Chondrocyte (in vitro differentiated cells): Measurements from ENCODE around the gene SH3RF2. TPM values are rescaled to one million over a fixed set of nuclear protein-coding genes. Genes with fewer than 3 reads are reported as not detected.
"Not testable (repeated sequence)": the region's sequence is repeated elsewhere in the genome, so short reads cannot be mapped to it uniquely, and the experiment has no call there.

Experiments used
- DNase-seq: peaks from one replicate; pipeline ENCODE4 v3.0.0; 2021; ENCODE audit warnings: mixed read lengths, low spot score
- H3K27ac Mint-ChIP-seq: one replicate; pipeline ENCODE4 v1.8.0; 2021; ENCODE audit warnings: mild to moderate bottlenecking, moderate library complexity, mixed read lengths; ENCODE audit not compliant: unreplicated experiment
- H3K27me3 Mint-ChIP-seq: 2 replicates; pipeline ENCODE4 v1.8.0; 2021; ENCODE audit warnings: low read depth, mixed read lengths
- H3K36me3 Mint-ChIP-seq: 2 replicates; pipeline ENCODE4 v1.8.0; 2021; ENCODE audit warnings: low read depth, mixed read lengths
- H3K4me1 Mint-ChIP-seq: 2 replicates; pipeline ENCODE4 v1.8.0; 2021; ENCODE audit warnings: low read depth, mild to moderate bottlenecking, mixed read lengths
- H3K4me3 Mint-ChIP-seq: one replicate; pipeline ENCODE4 v1.8.0; 2021; ENCODE audit warnings: mild to moderate bottlenecking, moderate library complexity, mixed read lengths; ENCODE audit not compliant: unreplicated experiment
- H3K9me3 Mint-ChIP-seq: 2 replicates; pipeline ENCODE4 v1.8.0; 2021; ENCODE audit warnings: low read depth, mixed read lengths
- CTCF ChIP-seq: fragments of 200-600 bp; sonication (generic); IDR thresholded peaks from 2 replicates; pipeline ENCODE4 v1.5.0; 2021; ENCODE audit warnings: antibody characterized with exemption, mild to moderate bottlenecking, moderate library complexity
- total RNA-seq: library from RNA; stranded (reverse); gene quantifications from 3 replicates; pipeline ENCODE4 v1.2.1, GENCODE V29; 2021

SH3RF2 gene
- total RNA-seq, 1 donor from 2014 or later, result 0.42 TPM

- TF ChIP-seq CTCF, result no peak
- peaks cover 2% of the 10 kb centered on the region for H3K36me3 Mint-ChIP-seq
These were observed 52.6 kb downstream of the SH3RF2 start for GRCh38 chr5:145988993-145989392.

GRCh38 chr5:145989428-145989827 lies 53.0 kb downstream of the SH3RF2 start:
- Mint-ChIP-seq H3K4me3 (no peak overlapping the region), H3K9me3 (peaks cover 13% of the 10 kb centered on the region), H3K27ac (no peak overlapping the region), H3K27me3 (no peaks in the 10 kb centered on the region), H3K36me3 (peaks cover 2% of the 10 kb centered on the region), H3K4me1 (no peaks in the 10 kb centered on the region)
- no peak for DNase-seq
- no peak for TF ChIP-seq CTCF

More at GRCh38 chr5:145988993-145989392, 52.6 kb downstream of the SH3RF2 start:
- no peak overlapping the region for H3K4me3 Mint-ChIP-seq
- H3K9me3 Mint-ChIP-seq, result peaks cover 9% of the 10 kb centered on the region
- DNase-seq, result no peak
- H3K4me1 Mint-ChIP-seq, result no peaks in the 10 kb centered on the region
- no peaks in the 10 kb centered on the region for H3K27me3 Mint-ChIP-seq
- H3K27ac Mint-ChIP-seq, result no peak overlapping the region

DNA sequence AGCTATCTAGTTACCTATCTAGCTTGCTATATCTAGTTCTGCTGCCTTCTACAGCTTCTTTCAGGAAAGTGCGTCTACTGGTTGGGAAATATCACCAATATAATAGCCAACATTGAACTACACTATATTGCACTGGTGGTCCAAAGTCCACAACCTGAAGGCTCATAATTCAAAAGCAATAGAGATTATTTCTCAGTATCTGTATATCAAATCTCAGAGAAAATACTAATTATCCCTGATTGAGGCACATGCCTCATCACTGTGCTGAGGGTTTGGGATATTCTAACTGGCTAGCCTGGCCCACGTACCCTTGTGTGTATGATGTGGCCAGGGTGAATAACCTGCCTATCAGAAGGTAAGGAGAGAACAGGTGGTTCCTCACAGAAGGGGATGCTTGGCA lies 53.8 kb downstream of the SH3RF2 start:
- Mint-ChIP-seq H3K36me3 (peaks cover 2% of the 10 kb centered on the region), H3K4me1 (no peaks in the 10 kb centered on the region), H3K27me3 (no peaks in the 10 kb centered on the region), H3K9me3 (peaks cover 13% of the 10 kb centered on the region), H3K4me3 (no peak overlapping the region), H3K27ac (no peak overlapping the region)
- no peak for DNase-seq
- no peak for TF ChIP-seq CTCF

GRCh38 chr5:145991044-145991575 lies 54.7 kb downstream of the SH3RF2 start:
- H3K27ac Mint-ChIP-seq, result no peak overlapping the region
- H3K4me3 Mint-ChIP-seq, result no peak overlapping the region
- DNase-seq, result no peak
- no peak for TF ChIP-seq CTCF
- H3K36me3 Mint-ChIP-seq, result peaks cover 2% of the 10 kb centered on the region
- H3K4me1 Mint-ChIP-seq, result no peaks in the 10 kb centered on the region
- H3K9me3 Mint-ChIP-seq, result peaks cover 13% of the 10 kb centered on the region
- no peaks in the 10 kb centered on the region for H3K27me3 Mint-ChIP-seq

DNA sequence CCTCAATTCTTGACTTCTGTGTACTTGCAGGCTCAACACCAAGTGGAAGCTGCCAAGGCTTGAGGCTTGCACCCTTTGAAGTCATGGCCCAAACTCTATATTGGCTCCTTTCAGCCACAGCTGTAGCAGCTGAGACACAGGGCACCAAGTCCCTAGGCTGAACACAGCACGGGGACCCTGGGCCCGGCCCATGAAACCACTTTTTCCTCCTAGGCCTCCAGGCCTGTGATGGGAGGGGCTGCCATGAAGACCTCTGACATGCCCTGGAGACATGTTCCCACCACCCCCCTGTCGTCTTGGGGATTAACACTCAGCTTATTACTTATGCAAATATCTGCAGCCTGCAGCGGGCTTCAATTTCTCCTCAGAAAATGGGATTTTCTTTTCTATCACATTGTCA lies 57.2 kb downstream of the SH3RF2 start:
- not testable (repeated sequence) for H3K27me3 Mint-ChIP-seq, H3K36me3 Mint-ChIP-seq, H3K4me1 Mint-ChIP-seq, H3K27ac Mint-ChIP-seq, H3K4me3 Mint-ChIP-seq, DNase-seq
- peaks cover 13% of the 10 kb centered on the region for H3K9me3 Mint-ChIP-seq

DNA sequence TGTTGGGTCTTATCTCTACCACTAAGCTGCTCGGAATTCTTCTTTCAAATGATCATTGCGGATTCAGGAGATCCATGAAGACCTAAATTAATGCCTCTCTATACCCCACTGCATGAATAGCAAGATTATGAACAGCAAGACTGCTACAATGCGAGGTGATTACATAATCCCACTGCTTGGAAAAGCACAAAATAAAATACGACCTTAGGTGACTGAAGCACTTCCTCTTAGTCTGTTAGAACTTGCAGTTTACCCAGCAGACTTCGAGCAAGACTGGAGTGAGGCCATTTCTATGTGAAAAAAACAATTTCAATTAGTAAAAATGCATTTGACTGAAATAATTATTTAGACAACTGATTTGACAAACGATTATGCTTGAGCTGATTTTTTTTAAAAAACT lies 59.8 kb downstream of the SH3RF2 start:
- H3K9me3 Mint-ChIP-seq, result peaks cover 13% of the 10 kb centered on the region
- no peaks in the 10 kb centered on the region for H3K27me3 Mint-ChIP-seq
- peaks cover 2% of the 10 kb centered on the region for H3K36me3 Mint-ChIP-seq
- no peak for DNase-seq
- no peaks in the 10 kb centered on the region for H3K4me1 Mint-ChIP-seq
- no peak for TF ChIP-seq CTCF
- no peak overlapping the region for H3K4me3 Mint-ChIP-seq
- no peak overlapping the region for H3K27ac Mint-ChIP-seq
